Esophagus squamous epithelium (tissue), 4 donors: ENCODE measurements around the gene WIPF3.

Experiments
- CTCF ChIP-seq, 6 experiments: fragments of 450-650 bp in 4 of 6; fragments of 200-600 bp in 2 of 6; sonication (generic) in 2 of 6; IDR thresholded peaks; one replicate each; pipeline ENCODE4 v1.5.1; 2016 to 2019; ENCODE audit warnings: antibody characterized with exemption in 6 of 6, mild to moderate bottlenecking in 4 of 6, moderate library complexity in 4 of 6
- POLR2A ChIP-seq, 4 donors: fragments of 450-650 bp; IDR thresholded peaks; one replicate each; pipeline ENCODE4 v1.6.1; 2017; ENCODE audit warnings: antibody characterized with exemption in 4 of 4, mild to moderate bottlenecking in 4 of 4, moderate library complexity in 3 of 4

- TF ChIP-seq CTCF (IDR thresholded peaks at IDR 0.05) (no peak), POLR2A (IDR thresholded peaks at IDR 0.05) (no peak)
Observed at GRCh38 chr7:29840701-29841100, 34.4 kb downstream of the WIPF3 start.
